Endothelial cell of umbilical vein (primary cell): Measurements from ENCODE around the gene TTC27.

Experiments
- EZH2 ChIP-seq: IDR thresholded peaks from 2 replicates; pipeline ENCODE4 v1.6.1; 2012; ENCODE audit warnings: borderline replicate concordance, low read depth, mild to moderate bottlenecking, moderate library complexity, low read length, inconsistent platforms; ENCODE audit not compliant: severe bottlenecking
- FOS ChIP-seq: IDR thresholded peaks from 2 replicates; pipeline ENCODE4 v1.6.1; 2011; ENCODE audit warnings: mild to moderate bottlenecking, low read length, moderate library complexity, borderline replicate concordance; ENCODE audit not compliant: insufficient read depth
- GATA2 ChIP-seq: IDR thresholded peaks from 2 replicates; pipeline ENCODE4 v1.7.0; 2011; ENCODE audit warnings: low read depth, mild to moderate bottlenecking, moderate library complexity, mixed read lengths, low read length; ENCODE audit not compliant: insufficient read length, insufficient read depth
- JUN ChIP-seq: IDR thresholded peaks from 2 replicates; pipeline ENCODE4 v1.6.1; 2011; ENCODE audit warnings: borderline replicate concordance, low read depth; ENCODE audit not compliant: insufficient read length, insufficient read depth
- MYC ChIP-seq: IDR thresholded peaks from one replicate; pipeline ENCODE4 v1.6.1; 2011; ENCODE audit warnings: mild to moderate bottlenecking, low read depth, low read length
- POLR2A ChIP-seq: IDR thresholded peaks from 2 replicates; pipeline ENCODE4 v1.6.1; 2012; ENCODE audit warnings: low read depth, mild to moderate bottlenecking, control low read depth, low read length
- POLR2AphosphoS5 ChIP-seq: IDR thresholded peaks from 2 replicates; pipeline ENCODE4 v1.6.1; 2012; ENCODE audit warnings: low read depth, mild to moderate bottlenecking, control low read depth, low read length, moderate library complexity; ENCODE audit not compliant: insufficient read depth
- TF ChIP-seq, protein P1 (sequence below), 2 donors: IDR thresholded peaks; 1 replicate in 1 of 2; 2 replicates in 1 of 2; pipeline ENCODE4 v1.5.1; 2011; ENCODE audit warnings: low read length in 2 of 2, mild to moderate bottlenecking in 2 of 2, moderate library complexity in 2 of 2, control low read depth in 1 of 2, inconsistent platforms in 1 of 2, low read depth in 1 of 2; ENCODE audit not compliant: insufficient read depth in 1 of 2; ENCODE audit errors: extremely low read depth in 1 of 2
- TF ChIP-seq, protein P2 (sequence below): IDR thresholded peaks from 2 replicates; pipeline ENCODE4 v1.6.1; 2011; ENCODE audit not compliant: insufficient read depth, insufficient read length

DNA sequence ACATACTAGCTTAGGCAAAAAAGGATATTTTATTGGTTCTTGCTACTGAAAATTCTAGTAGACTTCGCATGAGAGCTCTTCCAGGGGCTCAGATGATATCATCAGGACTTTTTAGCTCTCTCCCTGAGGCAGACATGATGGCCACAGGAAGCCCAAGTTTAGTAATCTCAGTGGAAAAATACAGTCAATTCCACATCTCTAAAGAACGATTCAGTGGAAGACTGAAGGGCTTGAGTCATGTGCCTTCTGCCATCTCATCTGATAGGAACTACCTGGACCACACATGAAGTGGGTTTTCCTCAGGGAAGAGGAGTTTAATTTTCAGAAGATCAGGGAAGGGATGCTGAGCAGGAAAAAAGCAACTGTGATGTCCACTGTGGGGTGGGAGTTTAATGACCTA lies 117.3 kb downstream of the TTC27 start:
- TF ChIP-seq, protein P1, sequence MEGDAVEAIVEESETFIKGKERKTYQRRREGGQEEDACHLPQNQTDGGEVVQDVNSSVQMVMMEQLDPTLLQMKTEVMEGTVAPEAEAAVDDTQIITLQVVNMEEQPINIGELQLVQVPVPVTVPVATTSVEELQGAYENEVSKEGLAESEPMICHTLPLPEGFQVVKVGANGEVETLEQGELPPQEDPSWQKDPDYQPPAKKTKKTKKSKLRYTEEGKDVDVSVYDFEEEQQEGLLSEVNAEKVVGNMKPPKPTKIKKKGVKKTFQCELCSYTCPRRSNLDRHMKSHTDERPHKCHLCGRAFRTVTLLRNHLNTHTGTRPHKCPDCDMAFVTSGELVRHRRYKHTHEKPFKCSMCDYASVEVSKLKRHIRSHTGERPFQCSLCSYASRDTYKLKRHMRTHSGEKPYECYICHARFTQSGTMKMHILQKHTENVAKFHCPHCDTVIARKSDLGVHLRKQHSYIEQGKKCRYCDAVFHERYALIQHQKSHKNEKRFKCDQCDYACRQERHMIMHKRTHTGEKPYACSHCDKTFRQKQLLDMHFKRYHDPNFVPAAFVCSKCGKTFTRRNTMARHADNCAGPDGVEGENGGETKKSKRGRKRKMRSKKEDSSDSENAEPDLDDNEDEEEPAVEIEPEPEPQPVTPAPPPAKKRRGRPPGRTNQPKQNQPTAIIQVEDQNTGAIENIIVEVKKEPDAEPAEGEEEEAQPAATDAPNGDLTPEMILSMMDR (IDR thresholded peaks at IDR 0.05; ENCODE audit: extremely low read depth in 1 of 2, insufficient read depth in 1 of 2, low read depth in 1 of 2, low read length in 2 of 2), result no peak
- no peak for TF ChIP-seq POLR2A
- TF ChIP-seq MYC, result no peak
- TF ChIP-seq FOS, result no peak
- TF ChIP-seq POLR2AphosphoS5, result no peak
- no peak for TF ChIP-seq EZH2
- TF ChIP-seq, protein P2, sequence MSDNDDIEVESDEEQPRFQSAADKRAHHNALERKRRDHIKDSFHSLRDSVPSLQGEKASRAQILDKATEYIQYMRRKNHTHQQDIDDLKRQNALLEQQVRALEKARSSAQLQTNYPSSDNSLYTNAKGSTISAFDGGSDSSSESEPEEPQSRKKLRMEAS, result no peak
- TF ChIP-seq GATA2, result no peak
- TF ChIP-seq JUN, result no peak
